ENCODE measurements around the gene RPS24. TPM values are rescaled to one million over a fixed set of nuclear protein-coding genes. Genes with fewer than 3 reads are reported as not detected.

The RPS24 gene
- total RNA-seq, 1 donor from 2014 or later = 691 TPM

GRCh38 chr10:78078539-78079330 lies 45.1 kb downstream of the RPS24 start:
- Mint-ChIP-seq H3K27me3 (ENCODE audit: unreplicated experiment) (peaks cover 5% of the 10 kb centered on the region), H3K4me1 (ENCODE audit: low read depth, unreplicated experiment) (no peaks in the 10 kb centered on the region), H3K4me3 (ENCODE audit: unreplicated experiment) (no peak overlapping the region), H3K36me3 (ENCODE audit: unreplicated experiment) (peaks cover 8% of the 10 kb centered on the region), H3K27ac (ENCODE audit: unreplicated experiment) (no peak overlapping the region), H3K9me3 (ENCODE audit: unreplicated experiment) (peaks cover 5% of the 10 kb centered on the region)
- DNase-seq = no peak
- TF ChIP-seq CTCF (IDR thresholded peaks at IDR 0.05; ENCODE audit: partially characterized antibody, unreplicated experiment) = no peak

GRCh38 chr10:78079411-78079810 lies 45.7 kb downstream of the RPS24 start:
- Mint-ChIP-seq H3K27ac (ENCODE audit: unreplicated experiment) (no peak overlapping the region), H3K36me3 (ENCODE audit: unreplicated experiment) (peaks cover 5% of the 10 kb centered on the region), H3K27me3 (ENCODE audit: unreplicated experiment) (peaks cover 5% of the 10 kb centered on the region), H3K4me1 (ENCODE audit: low read depth, unreplicated experiment) (no peaks in the 10 kb centered on the region), H3K4me3 (ENCODE audit: unreplicated experiment) (no peak overlapping the region), H3K9me3 (ENCODE audit: unreplicated experiment) (peaks cover 5% of the 10 kb centered on the region)
- DNase-seq = no peak
- TF ChIP-seq CTCF (IDR thresholded peaks at IDR 0.05; ENCODE audit: partially characterized antibody, unreplicated experiment) = no peak

GRCh38 chr10:78081292-78081691 lies 47.6 kb downstream of the RPS24 start:
- H3K27ac Mint-ChIP-seq (ENCODE audit: unreplicated experiment) = no peak overlapping the region
- TF ChIP-seq CTCF (IDR thresholded peaks at IDR 0.05; ENCODE audit: partially characterized antibody, unreplicated experiment) = no peak
- no peak overlapping the region for H3K4me3 Mint-ChIP-seq (ENCODE audit: unreplicated experiment)
- no peaks in the 10 kb centered on the region for H3K4me1 Mint-ChIP-seq (ENCODE audit: low read depth, unreplicated experiment)
- H3K36me3 Mint-ChIP-seq (ENCODE audit: unreplicated experiment) = peaks cover 4% of the 10 kb centered on the region
- H3K9me3 Mint-ChIP-seq (ENCODE audit: unreplicated experiment) = peaks cover 7% of the 10 kb centered on the region
- H3K27me3 Mint-ChIP-seq (ENCODE audit: unreplicated experiment) = peaks cover 5% of the 10 kb centered on the region
- DNase-seq = no peak

GRCh38 chr10:78082636-78083035 lies 49.0 kb downstream of the RPS24 start:
- no peak for DNase-seq
- H3K36me3 Mint-ChIP-seq (ENCODE audit: unreplicated experiment) = peaks cover 5% of the 10 kb centered on the region
- no peak for TF ChIP-seq CTCF (IDR thresholded peaks at IDR 0.05; ENCODE audit: partially characterized antibody, unreplicated experiment)
- no peak overlapping the region for H3K4me3 Mint-ChIP-seq (ENCODE audit: unreplicated experiment)
- H3K27me3 Mint-ChIP-seq (ENCODE audit: unreplicated experiment) = peaks cover 5% of the 10 kb centered on the region
- H3K9me3 Mint-ChIP-seq (ENCODE audit: unreplicated experiment) = peaks cover 8% of the 10 kb centered on the region
- peaks cover 8% of the 10 kb centered on the region for H3K4me1 Mint-ChIP-seq (ENCODE audit: low read depth, unreplicated experiment)
- H3K27ac Mint-ChIP-seq (ENCODE audit: unreplicated experiment) = no peak overlapping the region

Other genes with a start within 250 kb of the RPS24 start
- gene DLG5, start 107.1 kb upstream of the RPS24 start, total RNA-seq (ENCODE audit: unreplicated experiment) = 35.5 TPM
- gene POLR3A, start 4.3 kb upstream of the RPS24 start, total RNA-seq (ENCODE audit: unreplicated experiment) = 41.0 TPM